ENCODE data around the gene BTRC.

GRCh38 chr10:101438881-101439391 is 85.0 kb downstream of the BTRC start:
- TF ChIP-seq ELF4 (IDR thresholded peaks at IDR 0.05) (no peak), BHLHE40 (IDR thresholded peaks at IDR 0.05; ENCODE audit: borderline replicate concordance) (no peak), NFRKB (IDR thresholded peaks at IDR 0.05) (no peak), FOXA1 (IDR thresholded peaks at IDR 0.05) (no peak), FOXK2 (IDR thresholded peaks at IDR 0.05) (no peak), FOXM1 (IDR thresholded peaks at IDR 0.05; ENCODE audit: borderline replicate concordance) (no peak), SUZ12 (IDR thresholded peaks at IDR 0.05) (no peak), ZNF384 (IDR thresholded peaks at IDR 0.05) (no peak), SP1 (IDR thresholded peaks at IDR 0.05) (no peak), PKNOX1 (IDR thresholded peaks at IDR 0.05) (peak; percentile 96), CTBP1 (IDR thresholded peaks at IDR 0.05; ENCODE audit: borderline replicate concordance) (no peak)
